ENCODE data around the gene SELENOM.
A peak's percentile ranks its signal among the peaks of the same experiment; 100 is the strongest.

The SELENOM gene

GRCh38 chr22:31103111-31103510, 4.3 kb downstream of the SELENOM start:
- no peak for TF ChIP-seq CTCF (IDR thresholded peaks at IDR 0.05)
- H3K36me3 ChIP-seq = peaks cover 46 to 70% (median 66%) of the 10 kb centered on the region in 3 donors
- H3K4me1 ChIP-seq = peaks cover 11 to 85% (median 76%) of the 10 kb centered on the region in 4 donors
- DNase-seq = no peak
- intact Hi-C loops (cut with DNase I; ENCODE audit: low total_unique reads) = no loop called here
- H3K4me3 ChIP-seq = no peak overlapping the region
- peak overlapping the region; percentile 99 to 100 for H3K27ac ChIP-seq
- no peaks in the 10 kb centered on the region for H3K27me3 ChIP-seq
- no peaks in the 10 kb centered on the region for H3K9me3 ChIP-seq

- no peaks in the 10 kb centered on the region for H3K27me3 ChIP-seq
- H3K4me1 ChIP-seq = peaks cover 11 to 87% (median 78%) of the 10 kb centered on the region in 4 donors
- peak in 1 of 2 experiments; percentile 5 for TF ChIP-seq CTCF (IDR thresholded peaks at IDR 0.05)
- intact Hi-C loops (cut with DNase I; ENCODE audit: low total_unique reads) = no loop called here
- peaks cover 52 to 76% (median 71%) of the 10 kb centered on the region in 3 donors for H3K36me3 ChIP-seq
- no peak overlapping the region for H3K4me3 ChIP-seq
- peak; percentile 93 to 97 for DNase-seq
- H3K27ac ChIP-seq = peak overlapping the region; percentile 99 to 100
- no peaks in the 10 kb centered on the region for H3K9me3 ChIP-seq
These were observed 4.8 kb downstream of the SELENOM start for GRCh38 chr22:31102441-31103081.

GRCh38 chr22:31100762-31101525, 6.4 kb downstream of the SELENOM start:
- Histone ChIP-seq H3K27me3 (no peaks in the 10 kb centered on the region), H3K27ac (peak overlapping the region; percentile 99 to 100), H3K36me3 (peaks cover 68 to 92% (median 84%) of the 10 kb centered on the region in 3 donors), H3K4me1 (peaks cover 11 to 100% (median 89%) of the 10 kb centered on the region in 4 donors), H3K4me3 (no peak overlapping the region), H3K9me3 (no peaks in the 10 kb centered on the region)
- intact Hi-C loops (cut with DNase I; ENCODE audit: low total_unique reads) = no loop called here
- TF ChIP-seq CTCF (IDR thresholded peaks at IDR 0.05) = no peak
- DNase-seq = no peak

GRCh38 chr22:31099841-31100761, 7.3 kb downstream of the SELENOM start:
- intact Hi-C loops (cut with DNase I; ENCODE audit: low total_unique reads) = no loop called here
- no peak for TF ChIP-seq CTCF (IDR thresholded peaks at IDR 0.05)
- H3K27me3 ChIP-seq = no peaks in the 10 kb centered on the region
- peaks cover 11 to 100% (median 90%) of the 10 kb centered on the region in 4 donors for H3K4me1 ChIP-seq
- no peaks in the 10 kb centered on the region for H3K9me3 ChIP-seq
- no peak overlapping the region for H3K4me3 ChIP-seq
- DNase-seq = no peak
- H3K36me3 ChIP-seq = peaks cover 72 to 96% (median 85%) of the 10 kb centered on the region in 3 donors
- peak overlapping the region; percentile 99 to 100 for H3K27ac ChIP-seq

GRCh38 chr22:31099386-31099785, 8.0 kb downstream of the SELENOM start:
- Histone ChIP-seq H3K27ac (peak overlapping the region; percentile 99 to 100), H3K9me3 (no peaks in the 10 kb centered on the region), H3K4me1 (peaks cover 11 to 100% (median 88%) of the 10 kb centered on the region in 4 donors), H3K27me3 (no peaks in the 10 kb centered on the region), H3K36me3 (peaks cover 72 to 96% (median 85%) of the 10 kb centered on the region in 3 donors), H3K4me3 (no peak overlapping the region)
- DNase-seq = peak in 1 of 2 donors; percentile 78
- intact Hi-C loops (cut with DNase I; ENCODE audit: low total_unique reads) = no loop called here
- no peak for TF ChIP-seq CTCF (IDR thresholded peaks at IDR 0.05)
